ENCODE results near the gene PCP2. TPM values are rescaled to one million over a fixed set of nuclear protein-coding genes. Genes with fewer than 3 reads are reported as not detected.

PCP2 gene
- total RNA-seq, 3 donors from 2014 or later (not counting 1 experiment from before 2014, with no cell fraction given) = 5.4 to 8.4 (median 7.7) TPM

- Mint-ChIP-seq H3K36me3 (no peaks in the 10 kb centered on the region), H3K4me1 (peaks cover 0 to 8% of the 10 kb centered on the region in 2 donors), H3K27ac (peak overlapping the region in 1 of 2 donors; percentile 38), H3K4me3 (no peak overlapping the region), H3K9me3 (no peaks in the 10 kb centered on the region), H3K27me3 (ENCODE audit: low read depth in 2 of 2) (no peaks in the 10 kb centered on the region)
- Histone ChIP-seq H3K27me3 (ENCODE audit: control insufficient read depth, insufficient read depth, low read length) (no peaks in the 10 kb centered on the region), H3K36me3 (ENCODE audit: control insufficient read depth, insufficient read depth, low read length) (peaks cover 33% of the 10 kb centered on the region), H3K27ac (ENCODE audit: low read length) (no peak overlapping the region), H3K4me1 (ENCODE audit: control insufficient read depth, insufficient read depth, low read length) (no peaks in the 10 kb centered on the region), H3K9me3 (ENCODE audit: control insufficient read depth, insufficient read depth, low read length) (no peaks in the 10 kb centered on the region), H3K4me3 (ENCODE audit: low read length) (no peak overlapping the region)
- no peak for TF ChIP-seq CTCF (IDR thresholded peaks at IDR 0.05)
- DNase-seq (no peak), ATAC-seq (no peak)
- WGBS (ENCODE audit: insufficient coverage) = 93% methylated on average over 28 of the region's 28 CpGs
- intact Hi-C loops (cut with micrococcal nuclease) = no loop called here
These were observed 15.8 kb downstream of the PCP2 start for GRCh38 chr19:7617735-7618134.

GRCh38 chr19:7617172-7617571, 16.3 kb downstream of the PCP2 start:
- H3K9me3 Mint-ChIP-seq = no peaks in the 10 kb centered on the region

GRCh38 chr19:7614859-7615741, 18.4 kb downstream of the PCP2 start:
- 93% methylated on average over 59 of the region's 59 CpGs for WGBS (ENCODE audit: insufficient coverage)
- no peaks in the 10 kb centered on the region for H3K27me3 ChIP-seq (ENCODE audit: control insufficient read depth, insufficient read depth, low read length)
- H3K4me3 Mint-ChIP-seq = no peak overlapping the region
- peaks cover 0 to 8% of the 10 kb centered on the region in 2 donors for H3K4me1 Mint-ChIP-seq
- H3K4me3 ChIP-seq (ENCODE audit: low read length) = no peak overlapping the region
- H3K27me3 Mint-ChIP-seq (ENCODE audit: low read depth in 2 of 2) = no peaks in the 10 kb centered on the region
- H3K27ac Mint-ChIP-seq = no peak overlapping the region
- ATAC-seq = no peak
- no peaks in the 10 kb centered on the region for H3K9me3 Mint-ChIP-seq
- no peak for DNase-seq
- TF ChIP-seq CTCF (IDR thresholded peaks at IDR 0.05) = no peak
- no peaks in the 10 kb centered on the region for H3K9me3 ChIP-seq (ENCODE audit: control insufficient read depth, insufficient read depth, low read length)
- intact Hi-C loops (cut with micrococcal nuclease) = no loop called here
- H3K4me1 ChIP-seq (ENCODE audit: control insufficient read depth, insufficient read depth, low read length) = no peaks in the 10 kb centered on the region
- H3K36me3 ChIP-seq (ENCODE audit: control insufficient read depth, insufficient read depth, low read length) = peaks cover 10% of the 10 kb centered on the region
- no peak overlapping the region for H3K27ac ChIP-seq (ENCODE audit: low read length)
- no peaks in the 10 kb centered on the region for H3K36me3 Mint-ChIP-seq

More at GRCh38 chr19:7617172-7617571, 16.3 kb downstream of the PCP2 start:
- no peak for DNase-seq
- H3K36me3 ChIP-seq (ENCODE audit: control insufficient read depth, insufficient read depth, low read length) = peaks cover 27% of the 10 kb centered on the region
- TF ChIP-seq CTCF (IDR thresholded peaks at IDR 0.05) = no peak
- peak in 1 of 3 donors; percentile 11 for ATAC-seq
- H3K4me3 ChIP-seq (ENCODE audit: low read length) = no peak overlapping the region
- no peaks in the 10 kb centered on the region for H3K9me3 ChIP-seq (ENCODE audit: control insufficient read depth, insufficient read depth, low read length)
- H3K4me1 ChIP-seq (ENCODE audit: control insufficient read depth, insufficient read depth, low read length) = no peaks in the 10 kb centered on the region
- Mint-ChIP-seq H3K4me3 (no peak overlapping the region), H3K4me1 (peaks cover 0 to 8% of the 10 kb centered on the region in 2 donors), H3K36me3 (no peaks in the 10 kb centered on the region), H3K27me3 (ENCODE audit: low read depth in 2 of 2) (no peaks in the 10 kb centered on the region), H3K27ac (no peak overlapping the region)
- intact Hi-C loops (cut with micrococcal nuclease) = no loop called here
- H3K27me3 ChIP-seq (ENCODE audit: control insufficient read depth, insufficient read depth, low read length) = no peaks in the 10 kb centered on the region
- no peak overlapping the region for H3K27ac ChIP-seq (ENCODE audit: low read length)
- WGBS (ENCODE audit: insufficient coverage) = 97% methylated on average over 12 of the region's 12 CpGs
